ENCODE measurements around the gene SLC4A1AP. TPM values are rescaled to one million over a fixed set of nuclear protein-coding genes. Genes with fewer than 3 reads are reported as not detected.
A peak's percentile ranks its signal among the peaks of the same experiment; 100 is the strongest.

Gene SLC4A1AP
- total RNA-seq, 1 experiment from 2014 or later = 20.9 TPM

DNA sequence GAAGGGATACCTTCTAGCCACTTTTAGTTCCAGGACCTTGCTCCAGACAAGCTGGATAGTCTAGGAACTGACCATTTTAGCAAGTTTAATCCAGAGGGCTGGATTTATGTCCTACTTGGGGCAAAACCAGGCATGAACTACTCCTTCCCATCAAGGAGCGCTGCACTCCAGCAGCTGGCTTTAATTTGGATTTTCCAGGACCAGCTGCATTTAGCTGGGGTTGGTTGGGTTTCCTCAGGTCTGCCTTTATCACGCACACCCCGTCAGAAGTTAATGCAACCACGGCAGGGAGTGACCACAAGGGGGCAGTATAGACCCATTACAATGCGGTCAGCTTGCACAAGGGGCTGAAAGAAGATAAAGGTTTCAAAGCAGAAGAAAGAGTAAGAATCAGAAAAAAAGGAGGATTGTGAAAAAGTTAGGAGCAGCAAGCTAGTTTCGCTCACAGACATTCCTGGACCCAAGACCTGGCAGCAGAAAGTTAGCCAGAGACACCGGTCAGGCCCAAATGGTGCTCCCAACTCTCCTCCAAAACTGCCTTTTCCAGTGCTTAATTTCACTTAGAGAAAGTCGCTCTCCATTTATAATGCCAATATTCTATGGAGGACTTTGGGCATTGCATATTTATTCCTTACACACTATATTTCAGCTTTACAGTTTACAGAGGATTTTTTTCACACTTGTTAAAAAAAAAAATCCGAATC is 40.1 kb downstream of the SLC4A1AP start:
- peak; percentile 91 for DNase-seq (ENCODE audit: low spot score)

DNA sequence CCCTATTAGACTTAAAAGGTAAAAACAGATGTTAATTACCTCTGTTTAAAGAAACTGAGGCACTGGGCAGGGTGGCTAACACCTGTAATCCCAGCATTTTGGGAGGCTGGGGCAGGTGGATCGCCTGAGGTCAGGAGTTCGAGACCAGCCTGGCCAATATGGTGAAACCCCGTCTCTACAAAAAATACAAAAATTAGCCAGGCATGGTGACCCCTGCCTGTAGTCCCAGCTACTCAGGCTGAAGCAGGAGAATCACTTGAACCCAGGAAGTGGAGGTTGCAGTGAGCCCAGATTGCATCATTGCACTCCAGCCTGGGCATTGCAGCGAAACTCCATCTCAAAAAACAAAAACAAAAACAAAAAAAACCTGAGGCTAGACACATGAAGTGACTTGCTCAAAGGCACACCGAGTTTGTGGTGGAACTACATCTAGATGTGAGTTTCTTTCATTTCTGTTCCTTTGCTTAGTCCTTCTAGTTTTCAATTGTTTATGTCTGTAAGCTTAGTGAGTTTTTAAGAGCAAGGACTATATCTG is 40.7 kb downstream of the SLC4A1AP start:
- no peak for DNase-seq (ENCODE audit: low spot score)

DNA sequence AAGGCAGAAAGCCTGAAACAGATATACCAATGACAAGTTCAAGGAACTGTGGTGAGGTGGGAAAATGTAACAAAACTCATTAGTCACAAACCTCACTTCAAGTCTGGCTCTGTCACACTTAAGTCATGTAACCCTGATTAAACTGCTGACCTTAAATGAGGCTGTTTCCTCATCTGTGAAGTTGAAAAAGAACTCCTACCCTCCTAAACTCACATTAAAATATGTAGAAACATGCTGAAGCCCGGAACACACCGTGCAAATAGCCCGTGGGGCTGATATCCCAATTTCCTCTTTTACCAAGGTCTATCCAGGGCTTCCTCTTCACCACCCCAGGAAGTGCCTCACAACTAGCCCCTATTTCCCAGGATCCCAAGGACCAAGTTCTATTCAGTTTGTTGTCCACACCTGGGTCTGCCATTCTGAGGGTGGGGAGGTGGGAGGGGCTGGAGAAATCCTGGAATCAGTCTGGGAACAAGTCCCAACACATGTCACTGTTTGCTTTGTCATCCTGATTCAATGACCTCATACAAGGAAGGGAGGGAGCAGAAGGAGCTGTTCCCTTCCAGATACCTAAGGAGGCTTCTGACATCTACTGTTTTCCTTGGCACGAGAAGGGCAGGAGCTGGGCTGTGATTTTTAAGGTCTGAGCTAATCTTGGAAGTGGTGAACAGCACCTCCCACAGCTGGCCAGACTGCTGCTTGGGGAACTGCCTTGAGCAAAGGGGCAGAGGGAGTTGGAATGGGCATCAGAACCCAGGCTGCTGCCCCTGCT is 42.3 kb downstream of the SLC4A1AP start:
- peak; percentile 89 for DNase-seq (ENCODE audit: low spot score)

DNA sequence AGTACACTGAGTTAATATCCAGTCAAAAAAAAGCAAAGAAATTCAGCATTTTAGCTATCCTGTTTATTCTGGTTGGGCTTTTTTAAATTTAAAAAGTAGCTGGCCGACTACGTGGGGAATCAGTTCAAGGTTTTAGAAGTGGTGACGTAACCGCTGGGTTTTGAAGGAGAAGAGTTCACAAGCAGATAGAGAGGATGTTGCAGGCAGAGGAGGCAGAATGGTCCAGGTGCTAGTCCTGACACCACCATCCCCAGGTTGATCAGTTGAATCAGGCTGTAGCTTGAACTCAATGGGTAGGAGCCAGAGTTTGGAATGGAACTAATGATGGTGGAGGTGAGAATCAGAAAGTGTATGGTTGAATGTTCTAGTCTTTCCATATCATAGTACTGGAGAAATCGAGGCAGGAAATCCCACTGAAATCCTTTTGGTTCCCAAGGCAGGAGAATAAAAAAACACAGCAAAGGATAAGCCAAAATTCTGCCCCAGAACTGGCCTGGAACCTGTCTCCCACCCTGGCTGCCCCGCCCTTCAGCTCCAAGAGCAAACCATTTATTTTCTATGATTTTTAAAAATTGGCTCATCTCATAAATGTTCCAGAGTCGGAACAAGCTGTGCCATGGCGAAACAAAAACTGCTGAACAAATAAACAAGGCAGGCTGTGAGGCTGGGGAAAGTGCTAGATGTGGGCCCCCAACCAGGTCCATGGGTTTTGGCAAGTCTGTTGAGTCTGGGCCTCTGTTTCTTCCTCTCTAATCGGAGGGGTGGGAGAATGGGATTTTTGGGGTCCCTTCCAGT is 44.0 kb downstream of the SLC4A1AP start:
- DNase-seq (ENCODE audit: low spot score) = no peak

DNA sequence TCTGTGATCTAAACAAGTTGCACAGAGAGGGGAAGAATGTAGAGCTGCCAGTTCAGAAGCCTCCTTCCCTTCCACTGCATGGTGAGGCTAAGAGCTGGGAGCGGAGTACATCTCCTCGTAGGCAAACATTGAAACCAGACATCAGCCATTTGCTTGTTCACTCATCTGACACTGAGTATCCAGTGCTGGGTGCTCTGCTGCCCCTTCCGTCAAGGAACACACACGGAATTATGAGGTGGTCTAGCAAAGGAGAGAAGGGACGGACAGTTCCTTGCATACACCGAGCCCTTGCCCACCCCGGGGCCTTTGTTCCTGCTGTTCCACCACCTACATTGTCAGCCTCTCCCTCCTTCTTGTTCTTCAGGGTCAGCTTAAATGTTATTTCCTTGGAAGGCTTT is 44.6 kb downstream of the SLC4A1AP start:
- DNase-seq (ENCODE audit: low spot score) = no peak

DNA sequence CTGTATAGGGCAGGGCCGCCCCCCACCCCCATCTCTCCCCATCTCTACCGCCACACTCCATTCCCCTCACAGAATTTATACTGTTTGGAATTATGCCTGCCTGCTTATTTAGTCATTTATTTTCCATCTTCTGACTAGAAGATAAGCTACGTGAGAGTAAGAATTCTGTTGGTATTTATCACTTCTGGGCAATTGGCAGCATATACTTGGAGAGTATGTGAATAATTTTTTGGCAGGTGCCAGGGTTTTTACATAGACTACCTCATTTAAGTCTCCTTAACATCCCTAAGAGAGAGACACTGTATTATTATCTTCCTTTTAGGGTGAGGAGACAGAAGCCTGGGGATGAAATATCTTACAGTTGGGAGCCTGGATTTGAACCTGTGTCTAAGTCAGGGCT is 45.0 kb downstream of the SLC4A1AP start:
- no peak for DNase-seq (ENCODE audit: low spot score)

DNA sequence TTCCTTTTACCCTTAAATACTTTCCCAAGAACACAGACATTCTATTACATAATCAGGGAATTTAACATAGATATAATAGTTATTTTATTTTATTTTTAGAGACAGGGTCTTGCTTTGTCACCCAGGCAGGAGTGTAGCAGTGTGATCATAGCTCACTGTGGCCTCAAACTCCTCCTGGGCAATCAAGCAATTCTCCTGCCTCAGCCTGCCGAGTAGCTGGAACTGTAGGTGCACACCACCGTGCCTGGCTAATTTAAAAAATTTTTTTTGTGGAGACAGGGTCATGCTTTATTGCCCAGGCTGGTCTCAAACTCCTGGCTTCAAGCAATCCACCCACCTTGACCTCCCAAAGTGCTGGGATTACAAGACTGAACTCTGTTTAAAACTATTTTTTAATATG is 45.6 kb downstream of the SLC4A1AP start:
- no peak for DNase-seq (ENCODE audit: low spot score)

DNA sequence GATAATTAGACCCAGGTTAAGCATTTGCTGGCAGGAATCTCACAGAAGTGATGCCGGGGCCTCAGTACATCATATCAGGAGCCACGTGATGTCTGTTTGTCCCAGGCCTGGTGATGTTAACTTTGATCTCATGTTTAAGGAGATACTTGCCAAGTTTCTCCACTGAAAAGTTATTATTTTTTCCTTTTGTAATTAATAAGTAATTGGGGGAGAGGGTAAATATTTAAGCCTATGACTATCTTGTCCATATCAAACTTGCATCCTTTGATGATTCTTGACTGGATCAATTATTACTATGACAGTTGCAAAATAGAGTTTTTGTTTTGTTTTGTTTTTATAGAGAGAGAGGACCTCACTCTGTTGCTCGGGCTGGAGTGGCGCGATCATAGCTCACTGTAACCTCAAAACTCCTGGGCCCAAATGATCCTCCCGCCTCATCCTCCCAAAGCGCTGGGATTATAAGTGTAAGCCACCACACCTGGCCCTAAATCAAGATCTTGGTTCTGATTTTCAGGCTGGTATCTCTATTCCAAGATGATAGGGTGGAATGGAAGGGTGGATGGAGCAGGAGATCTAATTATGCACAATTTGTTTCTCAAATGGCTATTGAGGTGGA is 46.4 kb downstream of the SLC4A1AP start:
- DNase-seq (ENCODE audit: low spot score) = no peak

DNA sequence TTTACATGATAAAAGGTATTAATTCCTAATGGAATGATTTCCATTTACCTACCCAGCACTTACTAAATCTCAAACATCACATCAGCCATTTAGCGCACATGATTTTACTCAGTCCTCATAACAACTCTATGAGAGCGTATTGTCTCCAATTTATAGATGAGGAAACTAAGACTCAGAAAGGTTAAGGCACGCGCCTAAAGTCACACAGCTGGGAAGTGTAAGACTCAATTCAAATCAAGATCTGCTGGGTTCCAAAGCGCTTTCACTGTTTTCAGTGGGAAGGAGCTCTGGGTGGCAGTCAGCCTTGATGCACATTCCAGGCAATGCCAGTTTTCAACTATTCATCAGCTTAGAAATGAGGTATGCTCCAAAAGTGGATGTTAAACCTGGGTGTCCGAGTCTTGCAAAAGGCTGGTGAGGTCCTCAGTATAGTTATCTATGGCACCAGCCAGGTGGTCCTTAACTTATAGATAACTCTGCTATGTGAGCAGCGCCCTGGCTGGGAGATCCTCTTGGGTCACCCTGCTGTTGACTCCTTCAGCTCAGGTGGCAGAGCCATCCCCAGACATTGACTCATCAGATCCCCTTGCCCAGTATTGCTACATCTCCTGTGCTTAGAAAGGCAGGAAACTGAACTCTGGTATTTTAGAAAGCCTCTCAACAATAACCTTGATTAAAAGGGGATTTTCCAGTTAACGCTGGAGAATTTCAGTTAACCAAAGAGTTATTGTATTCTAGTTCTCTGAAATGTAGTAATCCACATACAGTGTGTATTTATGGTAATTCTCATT is 47.1 kb downstream of the SLC4A1AP start:
- DNase-seq (ENCODE audit: low spot score) = no peak

DNA sequence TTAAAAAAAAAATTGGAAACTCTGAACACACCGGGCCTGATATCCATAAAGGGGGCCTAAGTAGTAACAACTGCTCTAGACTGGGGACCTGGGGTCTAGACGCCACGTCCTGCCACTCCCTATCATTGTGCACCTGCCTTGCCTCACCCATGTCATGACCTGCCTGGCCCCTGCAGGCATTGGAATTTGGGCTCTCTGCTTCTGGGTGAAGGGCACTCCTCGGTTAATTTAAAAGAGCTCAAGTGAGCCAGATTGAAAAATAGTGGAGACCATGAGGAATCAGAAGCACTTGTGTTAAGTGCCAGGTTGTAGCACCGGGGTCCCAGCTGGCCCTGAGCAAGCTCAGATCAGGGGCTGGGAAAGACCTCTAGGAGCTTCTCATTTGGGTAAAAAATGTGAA is 48.1 kb downstream of the SLC4A1AP start:
- DNase-seq (ENCODE audit: low spot score) = no peak

DNA sequence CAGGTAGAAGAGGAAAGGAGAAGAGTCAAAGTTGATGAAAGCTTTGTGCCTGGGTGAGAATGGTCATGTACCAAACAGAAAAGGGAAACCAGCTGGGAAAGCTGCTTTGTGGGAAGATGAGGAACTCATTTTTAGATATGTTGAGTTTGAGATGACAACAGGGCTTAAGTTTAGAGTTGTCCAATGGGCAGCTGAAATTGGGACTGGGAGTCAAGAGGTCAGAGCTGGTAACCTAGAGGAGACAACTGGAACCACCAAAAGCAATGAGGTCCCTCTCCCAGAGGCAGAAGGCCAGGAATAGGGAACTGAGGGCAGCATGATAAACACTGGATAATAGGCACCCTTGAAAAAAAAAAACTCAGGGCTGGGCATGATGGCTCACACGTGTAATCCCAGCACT is 48.8 kb downstream of the SLC4A1AP start:
- no peak for DNase-seq (ENCODE audit: low spot score)

DNA sequence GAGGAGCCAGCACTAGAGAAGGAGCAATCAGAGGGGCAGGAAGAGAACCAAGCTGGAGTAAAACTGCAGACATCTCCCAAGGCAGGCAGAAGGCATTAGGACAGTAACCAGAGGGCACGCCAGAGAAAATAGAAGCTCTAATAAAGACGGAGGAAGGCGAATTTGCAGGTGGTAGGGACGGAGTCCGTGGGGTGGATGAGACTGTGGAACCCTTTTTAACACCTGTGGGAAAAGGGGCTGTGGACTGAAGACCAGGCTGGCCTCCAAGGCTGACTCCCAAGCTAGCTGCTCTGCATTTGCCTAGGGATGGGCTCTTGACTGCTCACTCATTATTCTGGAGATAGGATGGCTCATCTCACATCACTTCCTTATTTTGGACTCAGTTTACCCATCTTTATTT is 49.5 kb downstream of the SLC4A1AP start:
- no peak for DNase-seq (ENCODE audit: low spot score)

DNA sequence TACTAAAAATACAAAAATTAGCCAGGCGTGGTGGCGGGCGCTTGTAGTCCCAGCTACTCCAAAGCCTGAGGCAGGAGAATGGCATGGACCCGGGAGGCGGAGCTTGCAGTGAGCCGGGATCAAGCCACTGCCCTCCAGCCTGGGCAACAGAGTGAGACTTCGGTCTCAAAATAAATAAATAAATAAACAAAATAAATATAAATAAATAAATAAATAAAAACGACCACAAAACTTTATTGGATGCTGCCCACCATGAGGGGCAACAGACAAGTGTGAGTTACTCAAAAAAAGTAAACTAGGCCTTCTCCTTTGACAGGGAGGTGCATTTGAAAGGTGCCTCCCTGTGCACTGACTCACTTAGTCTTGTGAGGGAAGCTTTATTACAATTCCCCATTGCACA is 50.4 kb downstream of the SLC4A1AP start:
- no peak for DNase-seq (ENCODE audit: low spot score)

DNA sequence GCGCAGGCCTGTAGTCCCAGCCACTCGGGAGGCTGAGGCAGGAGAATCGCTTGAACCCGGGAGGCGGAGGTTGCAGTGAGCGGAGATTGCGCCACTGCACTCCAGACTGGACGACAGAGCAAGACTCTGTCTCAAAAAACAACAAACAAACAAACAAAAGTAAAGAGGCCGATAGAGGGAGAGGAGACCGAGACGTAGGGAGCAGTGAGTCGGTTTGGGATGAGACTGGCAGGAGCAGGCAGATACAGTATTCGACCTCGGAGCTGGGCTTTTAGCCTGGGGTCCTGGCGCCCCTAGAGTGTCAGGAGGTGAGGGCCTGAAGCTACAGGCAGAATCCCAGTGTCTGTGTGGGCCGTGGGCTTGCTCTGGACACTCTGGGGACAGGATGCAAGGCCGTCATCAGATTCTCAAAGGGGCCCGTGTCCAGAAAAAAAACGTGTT is 51.2 kb downstream of the SLC4A1AP start:
- DNase-seq (ENCODE audit: low spot score) = no peak

DNA sequence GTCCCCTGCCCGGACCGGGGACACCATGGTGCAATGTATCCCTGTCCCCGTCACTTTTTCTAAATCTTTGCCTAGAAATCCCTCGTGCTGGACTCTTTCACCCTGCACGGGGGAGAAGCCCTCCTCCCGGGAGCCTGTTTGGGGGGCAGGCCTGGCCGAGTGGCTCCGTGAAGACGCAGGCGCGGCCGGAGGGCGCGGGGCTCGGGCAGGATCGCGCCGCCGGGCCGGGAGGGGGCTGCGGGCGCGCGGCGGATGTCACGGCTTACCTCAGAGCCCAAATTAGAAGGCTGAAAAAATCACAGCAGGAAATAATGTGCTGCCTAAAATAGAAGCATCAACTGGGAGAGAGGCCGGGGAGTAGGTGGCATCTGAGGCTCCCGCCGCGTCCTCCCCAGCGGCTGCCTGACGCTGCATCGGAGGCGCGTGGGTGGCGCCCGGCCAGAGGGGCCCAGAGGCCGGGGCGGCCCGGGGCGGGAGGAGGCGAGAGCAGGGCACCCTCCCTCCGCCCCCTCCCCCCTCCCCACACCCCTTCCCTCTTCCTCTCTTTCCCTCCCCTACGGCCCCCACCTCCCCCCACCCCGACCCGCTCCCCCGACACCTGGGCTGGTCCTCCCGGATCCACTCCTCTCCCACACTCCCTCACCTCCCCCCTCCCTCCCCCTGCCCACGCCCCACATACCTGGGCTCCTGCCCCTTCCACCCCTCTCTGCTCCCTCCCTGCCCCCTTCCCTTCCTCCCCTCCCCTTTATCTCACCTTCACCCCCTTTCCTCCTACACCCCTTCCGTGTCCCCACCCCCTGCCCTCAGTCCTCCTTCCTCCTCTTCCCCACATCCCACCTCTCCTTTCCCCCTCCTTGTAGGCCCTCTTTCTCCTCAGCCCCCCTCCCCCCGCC is 51.9 kb downstream of the SLC4A1AP start:
- no peak for DNase-seq (ENCODE audit: low spot score)

DNA sequence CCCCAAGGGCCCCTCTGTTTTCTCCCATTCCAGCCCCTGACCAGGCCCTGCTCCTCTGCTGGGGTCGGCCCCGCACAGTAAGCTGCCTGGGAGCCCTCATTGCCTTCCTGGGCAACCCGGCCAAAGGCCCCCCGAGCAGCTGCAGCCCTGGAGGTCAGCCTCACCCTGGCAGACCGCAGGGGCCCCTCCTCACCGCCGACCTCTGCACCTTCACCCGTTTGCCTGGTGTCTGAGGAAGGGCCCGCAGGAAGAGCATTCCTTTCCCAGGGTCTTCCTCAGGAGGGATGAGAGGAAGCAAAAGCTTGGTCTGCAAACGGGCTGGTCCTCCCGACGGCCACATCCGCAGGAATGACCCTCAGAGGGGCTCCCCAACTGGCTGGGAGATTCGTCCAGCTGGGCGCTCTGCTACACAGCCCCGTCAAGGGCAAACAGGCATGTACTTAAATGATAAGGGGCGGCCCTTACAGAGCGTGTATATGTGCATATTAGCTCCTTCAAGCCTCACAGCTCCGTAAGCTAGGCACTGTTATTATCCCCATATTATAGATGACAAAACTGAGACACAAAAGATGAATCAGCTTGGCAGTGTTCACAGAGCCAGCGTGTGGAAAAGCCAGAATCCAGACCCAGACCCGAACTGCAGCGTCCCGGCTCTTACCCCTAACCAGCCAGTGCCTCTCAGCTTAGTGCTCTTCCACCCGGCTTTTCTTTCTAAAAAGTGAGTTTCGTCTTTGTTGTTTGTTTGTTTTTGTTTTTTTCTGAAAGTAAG is 52.8 kb downstream of the SLC4A1AP start:
- DNase-seq (ENCODE audit: low spot score) = no peak

DNA sequence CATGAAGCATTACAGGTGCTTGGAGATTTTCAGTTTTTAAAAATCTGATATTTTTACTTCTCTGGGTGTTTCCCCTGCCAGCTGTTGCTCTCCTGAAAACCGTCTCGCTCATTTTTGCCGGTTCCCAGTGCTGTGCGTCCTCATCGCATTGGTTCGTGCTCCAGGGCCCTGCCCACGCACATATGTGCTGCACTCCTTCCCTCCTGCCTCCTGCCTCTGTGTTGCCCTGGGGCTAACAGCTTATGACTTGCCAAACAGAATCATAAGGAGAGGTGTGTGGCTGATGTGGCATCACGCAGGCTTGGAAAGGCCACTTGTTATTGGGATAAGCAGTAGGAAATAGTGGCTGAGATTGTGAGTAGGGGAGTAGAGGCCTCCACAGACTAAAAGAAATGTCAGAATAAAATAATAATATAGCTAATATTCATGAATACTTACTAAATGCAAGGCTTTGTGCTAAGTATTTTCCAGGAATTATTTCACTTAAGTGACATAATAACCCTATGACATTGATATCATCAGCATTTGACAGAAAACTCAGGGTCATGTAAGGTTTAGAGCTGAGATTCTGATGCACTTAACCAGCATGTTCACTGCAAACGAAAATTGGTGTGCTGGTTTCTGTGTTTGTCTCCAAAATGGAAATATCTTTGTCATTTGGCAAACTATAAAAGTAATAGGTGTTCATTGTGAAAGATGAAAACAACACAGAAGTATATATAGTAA is 53.5 kb downstream of the SLC4A1AP start:
- DNase-seq (ENCODE audit: low spot score) = no peak

DNA sequence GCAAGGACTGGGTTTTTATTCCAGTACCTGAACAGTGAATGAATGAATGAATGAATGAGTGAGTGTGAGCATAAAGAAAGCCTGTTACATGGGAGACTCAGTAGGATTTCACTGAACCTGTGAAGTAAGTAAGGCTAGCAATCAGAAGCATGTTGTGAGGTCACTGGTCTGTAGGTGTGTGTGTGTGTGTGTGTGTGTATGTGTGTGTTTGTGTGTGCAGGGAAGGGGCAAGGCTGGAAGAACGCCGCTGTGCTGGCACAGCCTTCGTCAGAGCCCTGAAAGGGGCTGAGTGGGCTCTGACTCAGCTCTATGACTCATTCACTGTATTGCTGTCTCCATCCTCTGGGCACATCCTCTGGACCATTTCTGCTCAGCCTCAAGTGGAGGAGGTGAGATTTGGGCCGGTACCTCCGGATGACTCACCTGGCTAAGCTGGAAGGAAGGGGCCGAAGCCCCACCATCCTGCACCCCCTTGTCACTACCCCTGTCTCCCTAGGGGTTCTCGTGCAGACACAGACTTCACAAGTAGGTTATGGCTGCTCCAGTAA is 56.4 kb downstream of the SLC4A1AP start:
- peak; percentile 65 for DNase-seq (ENCODE audit: low spot score)

All from HT-29 (cell line).